Endometrium (tissue), 2 donors: ENCODE measurements around the gene SEPTIN2.
"Not testable (repeated sequence)": the region's sequence is repeated elsewhere in the genome, so short reads cannot be mapped to it uniquely, and the experiment has no call there.

Experiments
- FAIRE-seq: peaks from 2 replicates; lab custom pipeline; 2012; peaks lifted over from hg19 to GRCh38; lab: Jason Lieb, UNC
- donor health status: control.
- donor health status: control.

SEPTIN2 gene

DNA sequence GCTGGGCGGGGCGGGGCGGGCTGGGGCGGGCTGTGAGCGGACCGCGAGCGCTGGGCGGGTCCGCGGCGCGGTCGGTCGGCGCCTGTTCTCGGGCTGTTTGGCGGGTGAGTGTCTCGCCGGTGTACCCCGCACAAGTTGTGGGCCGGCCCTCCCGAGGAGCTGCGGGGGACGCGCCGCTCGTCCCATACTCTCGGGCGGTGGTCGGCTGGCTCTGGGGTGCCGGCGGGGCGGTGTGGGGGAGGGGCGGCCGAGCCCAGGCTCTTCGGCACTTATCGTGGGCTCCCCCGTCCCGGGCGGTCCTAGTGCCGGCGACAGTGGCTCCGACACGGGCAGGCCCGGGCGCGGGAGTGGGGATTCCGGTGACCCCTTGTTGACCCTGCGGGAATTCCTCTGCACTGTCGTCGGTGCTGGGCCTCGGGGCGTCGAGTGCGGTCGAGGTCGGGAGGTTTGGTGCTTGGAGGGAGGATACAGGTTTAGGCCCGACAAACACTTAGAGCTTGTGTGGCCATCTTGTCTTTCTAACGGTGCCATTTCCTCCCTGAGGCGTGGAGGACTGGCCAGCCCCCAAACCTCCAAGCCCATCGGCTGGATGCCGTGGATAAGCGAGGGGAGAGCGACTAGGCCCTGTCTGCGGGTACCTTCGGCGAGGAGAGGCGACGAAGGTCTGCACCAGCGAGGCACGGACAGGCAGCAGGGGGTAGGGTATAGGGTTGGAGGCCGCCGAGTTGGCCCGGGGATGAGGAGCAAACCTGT, at the start of gene SEPTIN2:
SEPTIN2 (plus strand) TSS at position 47 of the 753 bp plus-strand sequence. CDS start 8,308 bp downstream, outside the sequence.
- FAIRE-seq: no peak

- FAIRE-seq: no peak
Measured at GRCh38 chr2:241267249-241268067, 48.3 kb upstream of the SEPTIN2 start.

- FAIRE-seq: no peak
Measured at GRCh38 chr2:241268306-241268705, 47.4 kb upstream of the SEPTIN2 start.

GRCh38 chr2:241268716-241269445, 46.8 kb upstream of the SEPTIN2 start:
- FAIRE-seq: peak; percentile 45

GRCh38 chr2:241269707-241270520, 45.8 kb upstream of the SEPTIN2 start:
- FAIRE-seq: no peak

- no peak for FAIRE-seq
Measured at GRCh38 chr2:241270531-241270930, 45.2 kb upstream of the SEPTIN2 start.

GRCh38 chr2:241271706-241272302, 43.9 kb upstream of the SEPTIN2 start:
- no peak for FAIRE-seq

GRCh38 chr2:241272303-241273209, 43.2 kb upstream of the SEPTIN2 start:
- no peak for FAIRE-seq

DNA sequence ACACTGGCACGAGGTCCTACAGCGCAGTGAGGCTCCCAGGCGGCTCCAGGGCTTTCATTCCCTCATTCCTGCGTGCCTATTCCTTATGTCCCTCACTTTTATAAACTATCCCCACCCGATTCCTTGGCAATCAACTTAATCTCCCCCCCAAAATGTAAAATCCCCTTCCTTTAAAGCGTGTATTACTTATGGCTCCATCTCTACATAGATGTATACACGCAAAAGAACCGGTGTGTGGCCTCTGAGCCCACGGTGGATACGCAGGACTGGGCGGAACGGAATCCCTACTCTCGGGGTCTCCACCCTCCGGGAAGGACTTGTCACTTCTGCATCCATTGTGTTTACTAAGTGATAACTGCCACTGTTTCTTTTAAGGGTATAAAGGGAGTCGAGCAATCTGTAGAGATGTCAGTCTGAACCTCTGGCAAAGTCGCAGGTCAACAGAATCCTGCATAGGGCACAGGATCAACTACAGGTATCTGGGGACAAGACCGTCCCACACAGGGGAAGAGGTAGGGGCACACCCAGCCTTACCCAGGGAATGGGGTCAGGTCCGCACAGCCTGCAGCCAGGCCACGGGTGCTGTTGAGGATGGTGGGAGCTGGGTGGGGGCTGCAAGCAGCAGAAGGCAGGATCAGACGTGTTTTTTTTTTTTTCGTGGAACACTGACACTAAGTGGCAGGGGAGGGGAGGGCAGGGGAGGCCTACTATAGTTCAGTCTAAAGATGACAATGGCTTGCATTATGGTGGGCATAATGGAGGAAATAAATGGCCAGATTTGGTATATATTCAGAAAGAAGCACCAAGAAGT, 42.3 kb upstream of the SEPTIN2 start:
- no peak for FAIRE-seq

DNA sequence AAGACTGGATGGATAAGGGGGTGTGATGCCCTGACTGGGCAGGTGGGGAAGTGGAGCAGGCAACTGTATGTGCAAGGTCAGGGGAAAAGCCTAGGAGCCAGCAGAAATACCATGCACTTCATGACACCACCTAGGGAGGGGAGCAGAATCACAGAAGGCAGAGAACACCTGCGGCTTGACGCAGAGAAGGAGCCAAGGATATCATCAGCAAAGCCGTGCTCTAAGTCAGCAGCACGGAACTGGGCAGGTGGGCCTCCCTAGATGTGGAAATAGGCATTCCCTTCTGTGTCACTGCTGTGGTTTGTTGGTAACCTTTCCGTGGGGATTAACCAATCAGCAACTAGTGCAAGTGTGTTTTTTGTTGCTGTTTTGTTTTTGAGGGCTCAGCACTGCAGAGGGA, 41.6 kb upstream of the SEPTIN2 start:
- no peak for FAIRE-seq

DNA sequence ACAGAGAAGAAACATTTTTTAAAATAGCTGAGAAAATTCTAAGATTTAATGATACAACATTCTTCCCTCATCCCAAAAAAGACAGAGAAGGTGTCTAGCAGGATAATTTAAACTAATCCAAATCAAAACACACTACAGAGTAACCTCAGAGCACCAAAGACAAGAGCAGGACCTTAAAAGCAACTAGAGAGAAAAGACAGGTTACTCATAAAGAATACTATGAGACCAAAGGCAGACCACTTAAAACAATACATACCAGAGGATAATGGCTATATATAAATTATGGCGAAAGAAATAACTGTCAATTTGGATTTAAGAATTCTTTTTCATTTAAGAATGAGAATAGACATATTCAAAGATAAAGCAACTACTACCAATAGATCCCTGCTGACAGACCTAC, 40.2 kb upstream of the SEPTIN2 start:
- no peak for FAIRE-seq

GRCh38 chr2:241275910-241276309, 39.8 kb upstream of the SEPTIN2 start:
- no peak for FAIRE-seq

DNA sequence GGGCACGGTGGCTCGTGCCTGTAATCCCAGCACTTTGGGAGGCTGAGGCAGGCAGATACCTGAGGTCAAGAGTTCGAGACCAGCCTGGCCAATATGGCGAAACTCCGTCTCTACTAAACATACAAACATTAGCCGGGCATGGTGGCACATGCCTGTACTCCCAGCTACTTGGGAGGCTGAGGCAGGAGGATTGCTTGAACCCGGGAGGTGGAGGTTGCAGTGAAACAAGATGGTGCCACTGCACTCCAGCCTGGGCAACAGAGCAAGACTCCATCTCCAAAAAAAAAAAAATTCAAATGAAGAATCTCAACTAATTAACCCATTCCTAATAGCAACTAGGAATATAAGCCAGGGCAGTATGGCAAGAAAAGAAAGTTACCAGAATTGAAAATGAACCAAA, 37.4 kb upstream of the SEPTIN2 start:
- not testable (repeated sequence) for FAIRE-seq

GRCh38 chr2:241279413-241279812, 36.3 kb upstream of the SEPTIN2 start:
- no peak for FAIRE-seq

DNA sequence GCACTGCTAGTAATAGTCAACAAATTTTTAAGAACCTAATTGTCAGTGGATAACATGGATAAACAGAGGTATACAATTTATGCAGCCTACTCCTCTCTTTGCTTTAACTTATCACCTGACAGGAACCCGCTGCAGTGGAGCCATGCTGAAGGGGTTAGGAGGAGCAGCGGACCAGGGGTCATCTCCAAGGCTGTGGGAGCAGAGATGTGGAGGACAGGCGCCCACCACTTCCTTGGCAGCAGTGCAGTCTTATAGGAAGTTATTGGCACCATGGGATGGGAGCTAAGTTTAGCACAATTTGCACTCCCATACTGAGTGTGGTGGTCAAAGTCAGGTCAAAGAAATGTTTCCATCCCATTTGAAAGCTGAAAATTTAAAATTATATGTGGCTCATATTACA, 35.9 kb upstream of the SEPTIN2 start:
- FAIRE-seq: no peak

GRCh38 chr2:241280291-241280690, 35.4 kb upstream of the SEPTIN2 start:
- FAIRE-seq: no peak

GRCh38 chr2:241282555-241282954, 33.2 kb upstream of the SEPTIN2 start:
- no peak for FAIRE-seq

DNA sequence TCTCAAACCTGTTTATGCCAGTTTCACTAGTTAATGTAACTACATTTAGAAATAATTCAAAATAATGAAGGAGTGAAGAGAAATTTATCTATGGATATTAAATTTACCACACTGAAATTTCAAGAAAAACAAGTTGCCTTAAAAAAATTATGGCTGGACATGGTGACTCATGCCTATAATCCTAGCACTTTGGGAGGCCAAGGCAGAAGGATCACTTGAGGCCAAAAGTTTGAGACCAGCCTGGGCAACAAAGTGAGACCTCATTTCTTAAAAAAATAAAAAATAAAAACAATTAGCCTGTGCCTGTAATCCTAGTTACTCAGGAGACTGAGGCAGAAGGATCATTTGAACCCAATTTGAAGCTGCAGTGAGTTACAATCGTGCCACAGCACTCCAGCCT, 30.1 kb upstream of the SEPTIN2 start:
- FAIRE-seq: no peak

DNA sequence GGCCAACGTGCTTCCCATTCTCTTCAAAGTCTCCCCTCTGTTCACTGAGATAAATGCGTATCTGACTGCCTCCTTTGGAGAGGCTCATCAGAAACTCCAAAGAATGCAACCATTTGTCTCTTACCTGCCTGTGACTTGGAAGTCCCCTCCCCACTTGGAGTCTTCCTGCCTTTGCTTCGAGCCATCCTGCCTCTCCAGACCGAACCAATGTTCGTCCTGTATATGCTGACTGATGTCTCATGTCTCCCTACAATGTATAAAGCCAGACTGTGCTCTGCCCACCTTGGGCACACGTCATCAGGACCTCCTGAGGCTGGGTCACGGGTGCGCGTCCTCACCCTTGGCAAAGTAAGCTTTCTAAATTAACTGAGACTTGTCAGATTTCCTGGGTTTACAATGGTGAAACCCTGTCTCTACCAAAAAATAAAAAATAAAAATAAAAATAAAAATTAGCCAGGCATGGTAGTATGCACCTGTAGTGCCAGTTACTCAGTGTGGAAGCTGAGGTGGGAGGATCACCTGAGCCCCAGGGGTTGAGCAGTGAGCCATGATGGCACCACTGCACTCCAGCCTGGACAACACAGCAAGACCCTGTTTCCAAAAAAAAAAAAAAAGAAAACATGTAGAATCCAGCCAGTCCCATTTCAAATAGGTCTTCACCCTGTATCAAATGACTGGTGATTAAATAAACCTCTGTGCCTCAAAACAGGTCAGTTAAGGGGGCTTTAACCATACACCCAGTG, 29.2 kb upstream of the SEPTIN2 start:
- no peak for FAIRE-seq
